Measurements from ENCODE around the gene USB1.

The USB1 gene

GRCh38 chr16:58035356-58036170 is 34.4 kb downstream of the USB1 start:
- DNase-seq: no peak

GRCh38 chr16:58036943-58037342 is 35.7 kb downstream of the USB1 start:
- no peak for DNase-seq

- DNase-seq: no peak
Observed at GRCh38 chr16:58037365-58038057, 36.3 kb downstream of the USB1 start.

- no peak for DNase-seq
Observed at GRCh38 chr16:58038219-58038641, 37.0 kb downstream of the USB1 start.

- DNase-seq: no peak
Observed at GRCh38 chr16:58039829-58040495, 38.8 kb downstream of the USB1 start.

GRCh38 chr16:58040496-58040846 is 39.3 kb downstream of the USB1 start:
- no peak for DNase-seq

- no peak for DNase-seq
Observed at GRCh38 chr16:58040945-58041627, 39.9 kb downstream of the USB1 start.

- no peak for DNase-seq
Observed at GRCh38 chr16:58041628-58041955, 40.4 kb downstream of the USB1 start.

- DNase-seq: no peak
Observed at GRCh38 chr16:58042001-58042885, 41.0 kb downstream of the USB1 start.

- DNase-seq: no peak
Observed at GRCh38 chr16:58042886-58043515, 41.8 kb downstream of the USB1 start.

GRCh38 chr16:58043571-58044155 is 42.5 kb downstream of the USB1 start:
- DNase-seq: no peak

GRCh38 chr16:58044266-58045019 is 43.2 kb downstream of the USB1 start:
- no peak for DNase-seq

GRCh38 chr16:58045096-58045495 is 43.9 kb downstream of the USB1 start:
- DNase-seq: no peak

- no peak for DNase-seq
Observed at GRCh38 chr16:58046054-58046881, 45.1 kb downstream of the USB1 start.

- no peak for DNase-seq
Observed at GRCh38 chr16:58046936-58047335, 45.7 kb downstream of the USB1 start.

- no peak for DNase-seq
Observed at GRCh38 chr16:58047557-58048348, 46.5 kb downstream of the USB1 start.

- no peak for DNase-seq
Observed at GRCh38 chr16:58048494-58049231, 47.5 kb downstream of the USB1 start.
